ENCODE data around the gene YEATS2.

YEATS2 gene

GRCh38 chr3:183845090-183845489 lies 147.5 kb downstream of the YEATS2 start:
- no peak for DNase-seq

GRCh38 chr3:183845608-183846288 lies 148.2 kb downstream of the YEATS2 start:
- DNase-seq = peak; percentile 64 to 70

DNA sequence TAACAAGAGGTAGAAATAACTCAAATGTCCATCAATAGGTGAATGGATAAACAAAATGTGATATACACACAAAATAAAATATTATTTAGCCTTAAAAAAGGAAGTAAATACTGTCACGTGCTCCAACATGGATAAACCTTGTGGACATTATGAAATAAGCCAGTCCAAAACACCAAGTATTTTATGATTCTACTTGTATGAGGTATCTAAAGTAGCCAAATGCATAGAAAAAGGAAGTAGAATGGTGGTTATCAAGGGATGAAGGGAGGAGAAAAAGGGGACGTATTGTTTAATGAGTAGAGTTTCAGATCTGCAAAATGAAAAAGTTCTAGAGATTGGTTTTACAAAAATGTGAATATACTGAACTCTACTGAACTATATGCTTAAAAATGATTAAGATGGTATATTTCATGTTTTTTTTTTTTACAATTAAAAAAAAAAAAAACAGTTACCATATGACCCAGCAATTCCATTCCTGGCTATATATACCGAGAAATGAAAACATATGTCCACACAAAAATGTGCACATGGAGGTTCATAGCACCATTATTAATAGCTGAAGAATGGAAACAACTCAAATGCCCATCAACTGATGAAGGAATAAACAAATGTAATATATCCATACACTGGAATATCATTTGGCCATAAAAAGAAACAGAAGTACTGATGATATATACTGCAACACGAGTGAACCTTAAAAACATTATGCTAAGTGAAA lies 156.9 kb downstream of the YEATS2 start:
- DNase-seq = no peak

GRCh38 chr3:183857863-183858262 lies 160.3 kb downstream of the YEATS2 start:
- DNase-seq = no peak
